Measurements from ENCODE around the gene PRSS8. TPM values are rescaled to one million over a fixed set of nuclear protein-coding genes. Genes with fewer than 3 reads are reported as not detected.
"Not testable (repeated sequence)": the region's sequence is repeated elsewhere in the genome, so short reads cannot be mapped to it uniquely, and the experiment has no call there.

The PRSS8 gene
- total RNA-seq, 1 donor from 2014 or later, result 312 TPM

DNA sequence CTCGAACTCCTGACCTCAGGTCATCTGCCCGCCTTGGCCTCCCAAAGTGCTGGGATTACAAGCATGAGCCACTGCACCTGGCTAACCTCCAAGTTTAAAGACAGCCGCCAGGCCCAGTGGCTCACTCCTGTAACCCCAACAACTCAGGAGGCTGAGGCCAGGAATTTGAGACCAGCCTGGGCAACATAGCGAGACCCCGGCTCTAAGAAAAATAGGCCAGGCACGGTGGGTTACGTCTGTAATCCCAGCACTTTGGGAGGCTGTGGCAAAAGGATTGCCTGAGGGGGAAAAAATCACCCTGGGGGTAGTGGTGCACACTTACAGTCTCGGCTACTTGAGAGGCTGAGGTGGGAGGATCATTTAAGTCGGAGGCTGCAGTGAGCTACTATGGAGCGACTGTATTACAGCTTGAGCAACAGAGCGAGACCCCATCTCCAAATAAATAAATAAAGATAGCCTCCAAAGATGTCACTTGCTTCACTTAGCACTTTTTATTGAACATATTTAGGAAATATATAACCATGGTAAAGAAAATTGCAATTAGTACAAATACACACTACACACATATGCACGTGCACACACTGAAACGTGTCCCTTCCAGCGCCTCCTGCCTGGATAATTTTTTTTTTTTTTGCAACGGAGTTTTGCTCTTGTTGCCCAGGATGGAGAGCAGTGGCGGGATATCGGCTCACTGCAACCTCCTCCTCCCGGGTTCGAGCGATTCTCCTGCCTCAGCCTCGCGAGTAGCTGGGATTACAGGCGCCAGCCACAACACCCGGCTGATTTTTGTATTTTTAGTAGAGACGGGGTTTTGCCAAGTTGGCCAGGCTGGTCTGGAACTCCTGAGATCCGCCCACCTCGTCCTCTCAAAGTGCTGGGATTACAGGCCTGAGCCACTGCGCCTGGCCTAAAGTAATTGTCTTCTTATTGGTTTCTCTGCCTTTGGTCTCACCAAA lies 28.7 kb downstream of the PRSS8 start:
- no peak for DNase-seq (ENCODE audit: low spot score)

DNA sequence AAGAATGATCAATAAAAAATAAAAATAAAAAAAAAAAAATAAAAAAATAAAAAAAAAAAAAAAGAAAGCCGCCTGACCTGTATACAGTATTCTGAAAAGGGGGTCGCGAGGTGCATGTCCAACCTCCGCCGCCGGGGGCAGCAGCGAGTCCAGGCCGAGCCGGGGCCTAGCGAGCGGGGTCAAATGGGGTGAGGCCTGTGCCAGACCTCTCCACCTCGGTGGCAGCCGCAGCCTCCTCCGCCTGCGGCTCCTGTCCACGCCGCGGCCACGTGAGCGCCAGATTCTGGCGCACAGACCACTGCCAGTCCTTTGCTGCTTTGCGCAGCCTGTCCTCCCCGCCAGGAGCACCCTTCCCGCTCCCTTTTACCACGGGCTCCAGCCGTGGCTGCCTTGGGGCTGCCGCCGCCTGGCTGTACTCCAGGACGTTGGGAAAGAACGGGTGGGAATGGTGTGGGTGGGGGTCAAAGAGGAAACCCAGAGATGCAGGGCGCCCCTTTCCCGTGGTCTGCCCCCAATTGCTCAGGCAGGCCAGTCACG lies 29.8 kb downstream of the PRSS8 start:
- peak; percentile 82 for DNase-seq (ENCODE audit: low spot score)

DNA sequence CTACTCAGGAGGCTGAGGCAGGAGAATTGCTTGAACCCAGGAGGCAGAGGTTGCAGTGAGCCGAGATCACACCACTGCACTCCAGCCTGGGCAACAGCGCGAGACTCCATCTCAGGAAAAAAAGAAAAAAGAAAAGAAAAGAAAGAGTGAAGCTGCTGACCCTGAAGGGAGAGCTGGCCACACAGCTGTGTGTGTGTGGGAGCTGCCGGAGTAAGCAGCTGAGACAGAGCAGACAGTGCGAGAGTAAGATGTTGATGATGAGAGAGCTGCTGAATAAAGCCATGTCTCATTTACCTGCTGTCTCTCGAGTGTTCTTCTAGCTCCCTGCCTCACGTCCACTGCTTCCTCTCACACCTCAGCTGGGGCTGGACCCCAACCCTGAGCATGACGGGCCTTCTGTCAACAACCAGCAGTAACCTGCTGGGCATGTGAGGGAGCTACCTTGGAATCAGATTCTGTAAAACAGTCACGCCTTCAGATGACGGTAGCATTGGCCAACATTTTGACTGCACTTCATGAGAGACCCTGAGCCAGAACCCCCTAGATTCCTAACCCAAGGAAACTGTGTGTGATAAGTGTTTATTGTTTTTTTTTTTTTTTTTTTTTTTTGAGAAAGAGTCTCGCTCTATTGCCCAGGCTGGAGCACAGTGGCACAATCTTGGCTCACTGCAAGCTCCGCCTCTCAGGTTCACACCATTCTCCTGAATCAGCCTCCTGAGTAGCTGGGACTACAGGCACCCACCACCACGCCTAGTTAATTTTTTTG lies 34.5 kb downstream of the PRSS8 start:
- not testable (repeated sequence) for DNase-seq (ENCODE audit: low spot score)

DNA sequence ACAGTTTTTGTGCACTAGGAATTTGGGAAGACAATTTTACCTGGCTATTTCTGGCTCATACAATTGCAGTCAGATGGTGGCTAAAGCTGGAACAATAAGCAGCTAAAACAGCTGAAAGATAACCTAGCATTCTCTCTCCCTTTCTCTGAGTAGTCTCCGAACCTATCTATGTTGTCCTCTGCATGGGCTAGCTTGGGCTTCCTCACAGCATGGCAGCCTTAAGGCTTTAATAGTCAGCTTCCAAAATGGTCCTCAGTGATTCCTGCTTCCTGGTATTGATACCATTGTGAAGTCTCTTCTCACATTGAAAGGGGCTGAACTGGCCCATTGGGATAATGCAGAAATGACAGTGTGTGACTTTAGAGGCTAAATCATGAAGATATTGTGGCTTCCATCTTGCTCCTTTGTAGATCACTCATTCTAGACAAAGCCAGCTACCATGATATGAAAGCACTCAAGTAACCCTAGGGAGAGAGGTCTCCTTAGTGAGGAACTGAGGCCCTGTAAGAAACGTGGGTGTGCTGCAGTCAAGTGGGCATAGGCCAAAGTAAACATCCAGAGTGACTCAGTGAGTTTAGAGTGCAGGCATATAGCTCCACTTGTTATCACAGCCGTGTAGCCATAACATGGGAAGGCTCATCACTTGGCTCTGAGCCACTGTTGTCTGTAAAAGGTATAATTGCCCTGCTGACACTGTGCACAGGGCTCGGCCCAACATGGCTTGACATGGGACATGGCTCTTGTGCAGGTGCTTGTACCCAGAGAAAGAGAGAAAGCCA lies 35.5 kb downstream of the PRSS8 start:
- no peak for DNase-seq (ENCODE audit: low spot score)

DNA sequence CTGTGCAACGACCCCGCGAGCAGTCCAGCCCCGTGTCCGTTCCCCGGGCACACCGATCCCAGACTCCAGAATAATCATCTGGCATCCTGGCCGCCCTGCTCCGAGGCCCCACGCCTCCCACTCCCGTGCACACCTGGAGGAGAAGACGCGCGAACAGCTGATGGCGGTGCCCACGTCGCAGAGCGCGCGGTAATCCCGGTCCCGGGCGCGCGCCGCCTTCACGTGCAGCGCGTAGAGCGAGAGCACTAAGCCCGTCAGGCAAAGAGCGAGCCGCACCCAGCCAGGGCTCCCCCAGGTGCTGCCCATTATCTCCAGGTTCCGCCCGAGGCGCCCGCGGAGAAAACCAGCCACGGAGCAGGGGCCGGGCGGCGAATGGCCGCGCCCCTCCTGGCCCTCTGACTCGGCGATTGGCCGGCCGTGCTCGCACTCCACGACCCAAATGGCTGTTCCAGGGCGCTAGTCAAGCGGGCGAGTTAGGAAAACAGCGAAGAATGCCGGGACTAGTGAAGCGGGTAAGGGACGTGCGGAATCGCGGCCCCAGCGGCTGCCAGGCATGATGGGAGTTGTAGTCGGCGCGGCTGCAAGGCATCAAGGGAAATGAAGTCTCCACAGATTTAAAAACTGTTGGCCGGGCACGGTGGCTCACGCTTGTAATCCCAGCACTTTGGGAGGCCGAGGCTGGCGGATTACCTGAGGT lies 41.0 kb downstream of the PRSS8 start, which contains the start of gene VKORC1:
Gene VKORC1 (minus strand): TSS at position 374 of the 697 bp plus-strand sequence. CDS start 68 bp downstream, at position 306.
- peak; percentile 97 for DNase-seq (ENCODE audit: low spot score)

DNA sequence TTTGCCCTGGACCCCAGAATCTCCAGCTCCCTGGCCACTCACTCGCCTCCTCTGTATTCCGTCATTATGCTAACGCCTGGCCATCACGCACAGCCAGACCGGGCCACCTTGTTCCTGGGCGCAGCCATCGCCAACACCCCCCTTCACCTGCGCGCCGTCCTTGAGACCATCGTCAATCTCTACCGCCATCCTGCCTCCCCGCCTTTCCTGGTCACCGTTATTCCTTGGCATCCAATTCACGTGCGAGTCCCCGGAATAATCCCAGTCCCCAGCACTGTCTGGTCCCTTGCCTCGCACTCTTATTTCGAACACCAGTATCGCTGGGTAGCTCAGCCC lies 41.5 kb downstream of the PRSS8 start:
- no peak for DNase-seq (ENCODE audit: low spot score)

DNA sequence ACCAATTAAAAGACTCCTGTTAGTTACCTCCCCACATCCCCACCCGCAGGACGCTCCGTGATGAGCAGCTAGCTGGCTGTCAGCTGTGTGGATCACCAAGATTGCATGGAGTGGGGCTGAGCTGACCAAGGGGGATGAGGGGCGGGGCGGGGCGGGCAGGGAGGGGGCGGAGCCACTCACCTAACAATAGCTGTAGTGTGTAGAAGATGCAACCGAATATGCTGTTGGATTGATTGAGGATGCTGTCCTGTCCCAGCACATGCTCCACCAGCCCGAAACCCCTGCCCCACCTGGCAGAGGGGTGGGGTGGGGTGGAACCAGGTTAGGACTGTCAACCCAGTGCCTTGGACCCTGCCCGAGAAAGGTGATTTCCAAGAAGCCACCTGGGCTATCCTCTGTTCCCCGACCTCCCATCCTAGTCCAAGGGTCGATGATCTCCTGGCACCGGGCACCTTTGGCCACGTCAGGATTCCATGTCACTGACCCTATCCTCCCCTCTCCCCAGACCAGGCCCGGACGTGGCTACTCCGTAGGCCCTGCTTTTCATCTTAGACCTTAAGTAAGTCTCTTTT lies 42.3 kb downstream of the PRSS8 start:
- no peak for DNase-seq (ENCODE audit: low spot score)

DNA sequence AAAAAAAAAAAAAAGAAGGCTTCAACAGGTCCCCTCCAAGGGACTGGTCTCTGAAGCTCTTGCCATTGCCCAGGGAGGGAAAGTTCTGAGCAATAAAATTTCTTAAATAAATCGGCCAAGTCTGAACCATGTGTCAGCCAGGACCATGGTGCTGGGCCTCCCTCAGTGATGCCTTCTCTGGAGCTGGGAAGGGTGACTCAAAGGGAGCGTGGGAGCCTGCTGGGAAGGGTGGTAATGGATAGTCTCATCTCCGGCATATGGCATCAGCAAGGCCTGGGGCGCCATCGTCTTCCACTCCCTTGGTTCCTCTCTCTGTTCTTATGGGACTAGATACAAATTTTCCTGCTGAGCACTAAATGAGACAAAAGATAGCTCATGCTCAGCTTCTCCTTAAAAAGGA lies 43.2 kb downstream of the PRSS8 start:
- no peak for DNase-seq (ENCODE audit: low spot score)

DNA sequence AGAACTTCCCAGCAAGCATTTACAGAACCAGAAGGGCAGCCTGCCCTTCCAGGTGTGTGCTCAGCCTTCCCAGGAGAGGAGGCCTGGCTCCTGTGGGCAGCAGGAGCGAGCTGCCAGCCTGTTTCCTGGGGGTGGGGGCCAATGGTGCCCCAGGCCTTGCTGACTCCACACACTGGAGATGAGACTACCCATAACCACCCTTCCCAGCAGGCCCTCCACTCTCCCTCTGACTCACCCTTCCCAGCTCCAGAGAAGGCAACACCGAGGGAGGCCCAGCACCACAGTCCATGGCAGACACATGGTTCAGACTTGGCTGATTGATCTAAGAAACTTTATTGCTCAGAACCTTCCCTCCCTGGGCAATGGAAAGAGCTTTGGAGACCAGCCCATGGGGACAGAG lies 45.0 kb downstream of the PRSS8 start:
- DNase-seq (ENCODE audit: low spot score), result no peak

DNA sequence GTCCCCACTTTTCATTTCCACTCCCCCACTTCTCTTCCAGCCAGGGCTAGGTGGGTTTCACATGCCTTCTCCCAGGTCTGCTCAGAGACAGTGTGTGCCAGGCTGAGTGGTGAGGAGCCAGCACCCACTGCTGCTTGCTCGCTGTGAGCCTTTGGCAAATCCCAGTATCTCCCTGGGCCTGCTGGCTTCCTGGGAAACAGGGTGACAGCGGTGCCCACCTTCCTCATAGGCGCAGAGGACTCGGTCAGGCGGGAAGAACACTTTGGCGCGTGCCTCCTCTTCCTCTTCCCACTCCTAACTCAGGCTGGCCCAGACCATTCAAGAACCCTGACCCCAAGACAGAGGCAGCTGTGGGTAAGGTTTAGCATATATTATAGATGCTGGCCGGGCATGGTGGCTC lies 46.3 kb downstream of the PRSS8 start:
- no peak for DNase-seq (ENCODE audit: low spot score)

DNA sequence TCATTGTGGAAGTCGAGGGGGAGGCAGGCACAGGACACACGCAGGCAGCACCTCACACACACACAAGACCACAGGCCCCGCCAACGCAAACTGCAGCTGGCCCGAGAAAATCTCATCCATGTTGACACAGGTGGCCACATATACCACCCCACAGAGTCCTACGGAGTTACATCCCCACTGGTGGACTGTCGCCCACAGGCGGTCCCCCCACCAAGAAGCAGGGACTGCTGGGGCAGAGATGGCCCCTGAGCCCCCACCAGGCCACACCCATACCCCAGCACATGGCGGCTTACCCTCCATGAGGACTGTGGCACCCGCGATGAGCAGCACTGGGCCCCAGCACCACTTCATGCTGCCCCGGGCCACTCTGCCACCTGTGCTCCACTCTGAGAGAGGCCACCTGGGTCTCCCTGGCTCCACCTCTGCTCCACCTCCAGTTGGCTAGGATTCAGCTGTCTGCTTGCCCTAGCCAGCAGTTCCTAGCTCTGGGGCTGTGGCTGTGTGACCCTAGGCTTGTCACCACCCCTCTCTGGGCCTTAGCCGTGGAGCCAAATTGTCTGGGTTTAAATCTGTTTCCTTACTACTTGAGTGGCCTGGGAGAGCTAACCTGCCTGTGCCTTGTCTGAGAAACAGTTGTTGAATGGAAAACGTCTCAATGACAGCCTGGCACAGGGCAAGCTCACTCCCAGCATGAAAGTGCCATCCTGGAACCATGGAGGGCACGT lies 46.9 kb downstream of the PRSS8 start, which contains the start of gene PRSS53:
Gene PRSS53 (minus strand): TSS at position 485 of the 725 bp plus-strand sequence. CDS start 134 bp downstream, at position 351.
- DNase-seq (ENCODE audit: low spot score), result no peak

DNA sequence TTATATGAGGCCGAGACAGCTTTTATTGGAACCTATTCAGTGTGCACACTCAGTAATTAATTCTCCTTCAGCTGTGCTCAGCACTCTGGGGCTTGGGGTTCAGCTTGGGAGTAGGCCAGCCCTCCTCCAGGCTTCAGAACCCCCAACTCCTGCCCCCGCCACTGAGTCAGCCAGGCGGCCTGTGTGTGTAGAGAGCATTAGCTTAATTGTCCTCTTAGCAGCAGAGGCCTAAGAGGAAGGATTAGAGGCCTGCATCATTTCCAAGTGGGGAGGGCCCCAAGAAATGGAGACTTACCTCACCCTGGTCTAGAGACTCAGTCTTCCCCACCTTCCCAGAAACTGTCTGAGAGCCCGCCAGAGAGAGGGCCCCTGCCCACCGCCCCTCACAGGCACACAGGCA lies 47.6 kb downstream of the PRSS8 start:
- DNase-seq (ENCODE audit: low spot score), result no peak

DNA sequence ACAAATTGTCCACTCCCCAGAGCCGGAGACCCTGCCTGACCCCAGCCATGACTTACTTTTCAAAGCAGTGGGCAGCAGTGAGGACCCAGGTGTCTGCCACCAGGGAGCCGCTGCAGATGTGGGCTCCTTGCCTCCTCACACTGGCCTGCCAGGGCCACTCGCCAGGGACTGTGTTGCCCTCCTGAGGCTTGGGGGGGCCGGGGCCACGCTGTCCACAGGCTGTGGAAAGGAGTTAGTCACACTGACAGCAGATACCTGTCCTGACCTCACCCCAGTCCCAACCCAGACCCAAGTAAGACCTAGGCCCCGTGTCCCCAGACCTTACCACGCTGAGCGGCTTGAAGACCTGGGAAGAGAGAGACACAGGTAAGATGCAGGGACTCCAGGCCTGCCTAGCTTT lies 48.0 kb downstream of the PRSS8 start:
- DNase-seq (ENCODE audit: low spot score), result no peak

DNA sequence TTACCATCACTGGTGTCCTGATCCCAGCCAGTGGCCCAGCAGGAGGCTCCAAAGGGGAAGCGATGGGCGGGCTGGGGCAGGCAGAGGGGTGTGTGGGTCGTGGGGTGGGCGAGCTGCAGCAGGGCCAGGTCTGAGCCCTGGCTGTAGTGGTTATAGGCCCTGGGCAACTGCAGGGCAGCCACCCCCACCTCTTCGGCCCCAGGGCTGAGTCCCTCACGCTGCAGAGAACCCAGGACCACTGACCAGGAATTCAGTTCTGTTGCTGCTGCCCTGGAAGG lies 49.0 kb downstream of the PRSS8 start:
- DNase-seq (ENCODE audit: low spot score), result no peak

DNA sequence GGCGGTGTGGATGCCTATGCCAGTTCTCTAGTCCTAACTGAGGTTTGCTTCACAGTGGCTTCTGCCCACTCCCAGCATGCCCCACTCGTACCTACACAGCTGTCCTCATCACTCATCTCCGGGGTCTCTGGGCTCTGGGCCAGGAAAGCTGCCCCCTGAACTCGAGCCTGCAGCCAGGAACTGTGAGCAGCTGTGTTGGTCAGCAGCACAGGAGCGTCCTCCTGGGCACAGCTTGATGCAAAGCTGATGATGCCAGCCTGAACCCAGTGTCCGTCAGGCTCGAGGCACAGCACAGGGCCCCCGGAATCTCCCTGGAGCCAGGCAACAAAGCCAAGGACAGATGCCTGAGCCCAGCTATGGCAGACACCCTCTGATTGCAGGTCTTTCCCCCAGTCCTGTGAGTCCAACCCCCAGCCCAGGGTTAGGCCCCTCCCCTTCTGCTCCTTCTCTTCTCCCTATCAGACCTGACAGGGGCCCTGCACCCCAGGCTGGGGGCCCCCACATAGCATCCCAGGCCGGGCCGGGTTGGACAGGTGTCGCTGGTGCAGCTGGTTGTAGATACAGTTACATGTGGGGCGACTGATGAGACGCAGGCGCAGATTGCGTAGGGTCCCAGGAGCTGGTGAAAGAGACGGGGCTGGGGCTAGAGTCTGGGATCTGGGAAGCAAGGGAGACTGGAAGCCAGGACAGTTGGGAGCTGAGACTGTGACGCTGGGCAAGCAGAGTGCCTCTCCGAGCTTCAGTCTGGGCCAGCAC lies 49.5 kb downstream of the PRSS8 start:
- no peak for DNase-seq (ENCODE audit: low spot score)

DNA sequence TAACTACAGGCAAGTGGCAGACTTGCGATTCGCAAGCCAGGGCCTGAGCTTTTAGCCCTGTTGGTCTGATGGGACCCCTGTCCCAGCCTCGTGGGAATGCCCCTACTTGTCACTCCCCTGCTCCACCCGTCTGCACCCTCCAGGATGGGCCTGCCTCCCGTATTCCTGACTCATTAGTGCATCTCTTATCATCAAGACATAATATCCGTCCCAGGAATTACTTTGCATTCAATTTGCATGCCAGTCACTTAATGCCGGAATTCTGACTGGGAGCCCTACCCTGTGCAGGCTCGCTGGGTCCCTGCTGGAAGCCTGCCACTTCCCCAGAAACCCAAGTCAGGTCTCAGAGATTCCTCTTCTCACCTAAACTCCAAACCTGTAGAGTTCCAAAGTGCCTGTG lies 50.1 kb downstream of the PRSS8 start:
- no peak for DNase-seq (ENCODE audit: low spot score)

DNA sequence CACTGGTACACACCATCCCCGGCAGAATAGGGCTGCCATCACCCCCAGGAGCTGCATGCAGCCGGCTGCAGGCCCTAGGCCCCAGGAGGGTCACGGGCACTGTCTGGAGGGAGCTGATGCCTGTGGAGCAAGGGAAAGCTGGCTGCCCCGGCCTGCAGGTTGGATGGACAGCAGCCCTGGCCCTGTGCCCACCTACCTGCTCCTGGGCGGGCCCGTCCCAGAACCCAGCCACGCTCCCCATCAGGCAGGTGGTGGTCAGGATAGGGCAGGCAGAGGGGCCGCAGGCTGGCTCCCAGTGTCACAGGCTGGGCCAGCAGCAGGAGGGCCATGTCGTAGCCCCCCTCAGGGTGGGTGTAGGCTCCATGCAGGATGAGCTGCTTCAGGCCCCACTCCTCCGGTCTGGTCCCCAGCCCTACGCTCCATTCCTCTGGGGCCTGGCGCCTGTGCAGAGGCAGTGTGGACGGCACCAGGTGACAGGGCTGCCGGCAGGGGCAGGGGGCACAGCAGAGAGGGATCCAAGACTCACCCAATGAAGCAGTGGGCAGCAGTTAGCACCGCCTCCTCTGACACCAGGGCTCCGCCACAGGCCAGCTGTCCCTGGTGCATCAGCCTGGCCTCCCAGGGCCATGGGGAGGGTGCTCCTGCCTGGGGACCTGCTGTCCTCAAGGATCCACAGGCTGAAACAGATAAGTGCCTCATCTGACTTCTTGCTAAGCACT lies 50.8 kb downstream of the PRSS8 start:
- no peak for DNase-seq (ENCODE audit: low spot score)

DNA sequence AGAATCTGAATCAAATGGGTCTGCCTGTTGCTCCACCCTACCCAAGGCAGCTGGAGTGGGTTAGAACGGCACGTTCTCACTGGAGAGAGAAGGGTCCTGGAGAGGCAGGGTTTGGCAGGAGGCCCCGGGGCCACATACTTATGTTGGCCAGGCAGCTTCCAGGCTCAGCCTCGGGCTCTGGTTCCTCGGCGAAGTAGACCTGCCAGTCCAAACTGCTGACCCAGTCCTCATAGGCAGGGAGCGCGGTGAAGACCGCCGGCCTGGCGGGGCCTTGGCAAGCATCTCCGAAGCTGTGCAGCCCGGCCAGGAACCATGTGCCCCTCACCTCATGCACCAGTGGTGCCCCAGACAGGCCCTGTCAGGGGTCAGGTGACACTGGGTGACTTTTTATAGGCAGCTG lies 51.5 kb downstream of the PRSS8 start:
- no peak for DNase-seq (ENCODE audit: low spot score)

DNA sequence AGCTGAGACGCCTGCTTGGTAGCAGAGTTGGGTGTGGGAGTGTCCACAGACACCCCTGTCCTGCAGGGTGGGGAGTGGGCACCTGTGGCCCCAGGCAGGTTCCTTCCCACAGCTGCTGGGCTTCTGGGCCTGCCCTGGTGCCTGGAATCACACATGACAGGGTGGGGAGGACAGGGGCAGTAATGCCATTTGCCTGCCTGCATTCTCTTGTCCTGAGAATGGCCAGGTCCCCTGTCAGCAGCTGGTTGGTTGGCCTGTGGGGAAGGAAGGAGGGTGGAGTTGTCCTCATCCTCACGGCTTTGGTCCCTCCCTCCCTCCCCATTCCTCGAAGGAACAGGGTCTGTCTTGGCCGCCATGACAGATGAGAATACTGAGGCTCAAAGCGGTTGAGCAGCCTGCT lies 52.0 kb downstream of the PRSS8 start:
- DNase-seq (ENCODE audit: low spot score), result no peak
